H1 (cell line): ENCODE results near the gene TMEM59L. TPM values are rescaled to one million over a fixed set of nuclear protein-coding genes. Genes with fewer than 3 reads are reported as not detected.
A peak's percentile ranks its signal among the peaks of the same experiment; 100 is the strongest.

Experiments used
- CTCF ChIA-PET: fragments of 300-600 bp; sonication (Branson Sonifier 250); formaldehyde crosslinking; loops from one replicate; lab custom pipeline; 2021; ENCODE audit not compliant: partially characterized antibody; lab: Charles Lee
- POLR2A ChIA-PET: fragments of 300-600 bp; sonication (Branson Sonifier 250); formaldehyde crosslinking; loops from one replicate; lab custom pipeline; 2021; ENCODE audit warnings: inconsistent platforms; ENCODE audit not compliant: partially characterized antibody; lab: Charles Lee
- DNase-seq, 2 experiments: peaks; one replicate each; pipeline versions ENCODE4 v3.0.0 to v3.0.0-alpha.2; 2010 to 2022; ENCODE audit warnings: low spot score in 2 of 2, low read depth in 1 of 2, mixed read lengths in 1 of 2
- FAIRE-seq: peaks from 2 replicates; lab custom pipeline; 2011; peaks lifted over from hg19 to GRCh38; lab: Jason Lieb, UNC
- H2AFZ ChIP-seq: 2 replicates; pipeline ENCODE4 v1.8.1; 2012; ENCODE audit warnings: low read length, inconsistent platforms
- H2AK5ac ChIP-seq: 2 replicates; pipeline ENCODE4 v1.6.1; 2013; ENCODE audit warnings: low read depth, low read length
- H2BK120ac ChIP-seq: replicated peaks from 2 replicates; pipeline ENCODE3; 2013; ENCODE audit warnings: low read depth, low read length, inconsistent platforms
- H2BK12ac ChIP-seq: 2 replicates; pipeline ENCODE4 v1.6.1; 2013; ENCODE audit warnings: low read depth, low read length
- H2BK15ac ChIP-seq: 2 replicates; pipeline ENCODE4 v1.6.1; 2013; ENCODE audit warnings: low read length
- H2BK20ac ChIP-seq: 2 replicates; pipeline ENCODE4 v1.6.1; 2013; ENCODE audit warnings: low read length
- H2BK5ac ChIP-seq: 2 replicates; pipeline ENCODE4 v1.6.1; 2013; ENCODE audit warnings: low read depth, low read length
- H3K14ac ChIP-seq: 2 replicates; pipeline ENCODE4 v1.6.1; 2013; ENCODE audit warnings: inconsistent platforms; ENCODE audit not compliant: insufficient read length
- H3K18ac ChIP-seq: 2 replicates; pipeline ENCODE4 v1.6.1; 2013; ENCODE audit warnings: low read length; ENCODE audit errors: extremely low read depth
- H3K23ac ChIP-seq: 2 replicates; pipeline ENCODE4 v1.6.1; 2013; ENCODE audit warnings: inconsistent platforms; ENCODE audit not compliant: insufficient read length
- H3K23me2 ChIP-seq: 2 replicates; pipeline ENCODE4 v1.6.1; 2013; ENCODE audit warnings: low read depth, low read length
- H3K27ac ChIP-seq: 2 replicates; pipeline ENCODE4 v1.6.1; 2011; ENCODE audit warnings: low read depth, low read length, inconsistent platforms
- H3K27me3 ChIP-seq, 4 experiments: replicated peaks in 1 of 4; 1 replicate in 1 of 4; 2 replicates in 3 of 4; pipeline versions ENCODE4 v1.6.1 to v1.8.1; 2011 to 2013; ENCODE audit warnings: low read length in 3 of 4, mild to moderate bottlenecking in 3 of 4, inconsistent platforms in 2 of 4, mixed read lengths in 2 of 4, moderate library complexity in 1 of 4; ENCODE audit not compliant: control insufficient read depth in 3 of 4, insufficient read depth in 3 of 4; ENCODE audit errors: extremely low read depth in 1 of 4
- H3K36me3 ChIP-seq, 4 experiments: 2 replicates each; pipeline versions ENCODE4 v1.6.1 to v1.8.1; 2011 to 2013; ENCODE audit warnings: mild to moderate bottlenecking in 4 of 4, low read length in 3 of 4, moderate library complexity in 2 of 4, control low read depth in 1 of 4, inconsistent platforms in 1 of 4; ENCODE audit not compliant: insufficient read depth in 4 of 4, control insufficient read depth in 2 of 4
- H3K4ac ChIP-seq: replicated peaks from 2 replicates; pipeline ENCODE3; 2013; ENCODE audit warnings: low read length, low read depth, mixed read lengths, inconsistent platforms; ENCODE audit not compliant: insufficient read length
- H3K4me1 ChIP-seq, 4 experiments: replicated peaks in 1 of 4; 1 replicate in 1 of 4; 2 replicates in 3 of 4; pipeline versions ENCODE4 v1.6.1 to v1.8.1; 2011 to 2013; ENCODE audit warnings: low read length in 3 of 4, inconsistent platforms in 2 of 4, mixed read lengths in 1 of 4; ENCODE audit not compliant: insufficient read depth in 4 of 4, control insufficient read depth in 3 of 4
- H3K4me2 ChIP-seq, 2 experiments: 2 replicates each; pipeline versions ENCODE4 v1.6.1 to v1.8.1; 2011 to 2013; ENCODE audit warnings: low read depth in 2 of 2, low read length in 2 of 2, control low read depth in 1 of 2, inconsistent platforms in 1 of 2, mild to moderate bottlenecking in 1 of 2; ENCODE audit not compliant: insufficient read depth in 1 of 2
- H3K4me3 ChIP-seq, 4 experiments: fragments of 200-600, 300-600 bp in 1 of 4; sonication (generic), shearing (Covaris generic), sonication (Bioruptor Twin) in 1 of 4; 2 replicates each; pipeline versions ENCODE4 v1.5.1 to v1.8.1; 2011 to 2016; ENCODE audit warnings: low read length in 4 of 4, low read depth in 3 of 4, control low read depth in 2 of 4, inconsistent platforms in 2 of 4, mild to moderate bottlenecking in 2 of 4, mixed read lengths in 1 of 4, moderate library complexity in 1 of 4; ENCODE audit not compliant: insufficient read depth in 2 of 4; ENCODE audit errors: extremely low read depth in 1 of 4
- H3K56ac ChIP-seq: replicated peaks from 2 replicates; pipeline ENCODE3; 2013; ENCODE audit warnings: low read depth, mild to moderate bottlenecking, mixed read lengths, low read length, inconsistent platforms; ENCODE audit not compliant: insufficient read length
- H3K79me1 ChIP-seq: 2 replicates; pipeline ENCODE4 v1.6.1; 2013; ENCODE audit warnings: low read depth, low read length, control low read depth
- H3K79me2 ChIP-seq, 2 experiments: 2 replicates each; pipeline versions ENCODE4 v1.6.1 to v1.8.1; 2012 to 2013; ENCODE audit warnings: low read length in 2 of 2, mild to moderate bottlenecking in 2 of 2, inconsistent platforms in 1 of 2; ENCODE audit not compliant: insufficient read depth in 2 of 2, control insufficient read depth in 1 of 2
- H3K9ac ChIP-seq, 4 experiments: replicated peaks in 1 of 4; 1 replicate in 1 of 4; 2 replicates in 3 of 4; pipeline versions ENCODE4 v1.6.1 to v1.8.1; 2011 to 2013; ENCODE audit warnings: low read depth in 3 of 4, low read length in 3 of 4, control low read depth in 2 of 4, mild to moderate bottlenecking in 2 of 4, moderate library complexity in 2 of 4, inconsistent platforms in 1 of 4; ENCODE audit errors: extremely low read depth in 1 of 4
- H3K9me3 ChIP-seq, 2 experiments: 2 replicates each; pipeline versions ENCODE4 v1.6.1 to v1.8.1; 2012 to 2013; ENCODE audit warnings: mild to moderate bottlenecking in 2 of 2, moderate library complexity in 2 of 2, control low read depth in 1 of 2, inconsistent platforms in 1 of 2, low read depth in 1 of 2, low read length in 1 of 2, mixed read lengths in 1 of 2; ENCODE audit not compliant: insufficient read depth in 2 of 2
- H4K20me1 ChIP-seq, 2 experiments: replicated peaks in 1 of 2; 2 replicates each; pipeline versions ENCODE3 to v1.8.1; 2011 to 2013; ENCODE audit warnings: inconsistent platforms in 2 of 2, low read length in 2 of 2, mild to moderate bottlenecking in 1 of 2; ENCODE audit not compliant: insufficient read depth in 2 of 2, control insufficient read depth in 1 of 2
- H4K5ac ChIP-seq: 2 replicates; pipeline ENCODE4 v1.6.1; 2013; ENCODE audit warnings: low read length, low read depth, mixed read lengths, inconsistent platforms; ENCODE audit not compliant: insufficient read length
- H4K8ac ChIP-seq: 2 replicates; pipeline ENCODE4 v1.8.0; 2013; ENCODE audit warnings: mild to moderate bottlenecking, moderate library complexity, low read length, inconsistent platforms; ENCODE audit not compliant: insufficient read depth; ENCODE audit errors: extremely low read depth
- H4K91ac ChIP-seq: replicated peaks from 2 replicates; pipeline ENCODE3; 2013; ENCODE audit warnings: low read length, mixed read lengths, inconsistent platforms; ENCODE audit not compliant: insufficient read length
- KDM5A ChIP-seq: fragments of 200-600 bp; IDR thresholded peaks from 2 replicates; pipeline ENCODE4 v1.7.1; 2012; ENCODE audit warnings: mild to moderate bottlenecking, low read length, inconsistent platforms, mixed read lengths
- NRF1 ChIP-seq: IDR thresholded peaks from 2 replicates; pipeline ENCODE4 v1.6.1; 2011; ENCODE audit warnings: mild to moderate bottlenecking, low read depth, low read length, improper control_type of control experiment
- PHF8 ChIP-seq: fragments of 200-600 bp; sonication (generic); conservative IDR thresholded peaks from 2 replicates; pipeline ENCODE4 v1.7.1; 2012; ENCODE audit warnings: low read depth, mild to moderate bottlenecking, inconsistent platforms, low read length, moderate library complexity
- RAD21 ChIP-seq, 2 experiments: IDR thresholded peaks in 1 of 2; conservative IDR thresholded peaks in 1 of 2; 2 replicates each; pipeline ENCODE4 v1.6.1; 2011; ENCODE audit warnings: low read depth in 2 of 2, low read length in 2 of 2, improper control_type of control experiment in 1 of 2, inconsistent platforms in 1 of 2, mild to moderate bottlenecking in 1 of 2, moderate library complexity in 1 of 2
- RNF2 ChIP-seq: fragments of 200-900, 300-1000 bp; sonication (generic); IDR thresholded peaks from 2 replicates; pipeline ENCODE4 v1.7.1; 2016; ENCODE audit warnings: borderline replicate concordance, low read depth, mild to moderate bottlenecking, antibody characterized with exemption, low read length; ENCODE audit not compliant: poor library complexity, severe bottlenecking; ENCODE audit errors: missing control alignments
- RXRA ChIP-seq: IDR thresholded peaks from 2 replicates; pipeline ENCODE4 v1.6.1; 2011; ENCODE audit warnings: low read depth, mild to moderate bottlenecking, low read length, moderate library complexity; ENCODE audit not compliant: insufficient read depth
- SIX5 ChIP-seq: IDR thresholded peaks from 2 replicates; pipeline ENCODE4 v1.6.1; 2011; ENCODE audit warnings: mild to moderate bottlenecking, low read depth, low read length
- SP4 ChIP-seq: IDR thresholded peaks from 2 replicates; pipeline ENCODE4 v1.6.1; 2012; ENCODE audit warnings: low read length, inconsistent platforms
- YY1 ChIP-seq: IDR thresholded peaks from 2 replicates; pipeline ENCODE4 v1.6.1; 2011; ENCODE audit warnings: low read depth, mild to moderate bottlenecking, low read length
- WGBS, 2 experiments: shearing (Covaris generic) in 1 of 2; methylation state at CpG; one replicate each; pipeline versions ENCODE4 v1.1.6 to v1.1.7; 2013 to 2015; ENCODE audit warnings: low lambda C conversion rate in 2 of 2, mixed read lengths in 2 of 2, inconsistent platforms in 1 of 2, low coverage in 1 of 2, missing lambda C conversion rate in 1 of 2; ENCODE audit not compliant: insufficient replicate concordance in 2 of 2, insufficient coverage in 1 of 2, insufficient read length in 1 of 2; ENCODE audit errors: extremely low coverage in 1 of 2, missing lambda C conversion rate in 1 of 2; 5-methylcytosine and 5-hydroxymethylcytosine counted together
- polyA plus RNA-seq, 7 experiments: library from polyadenylated mRNA; depleted of rRNA in 3 of 7; stranded (reverse) in 5 of 7; unstranded in 2 of 7; fragments of >200 nt in 5 of 7; fragments of 200-250 nt in 2 of 7; gene quantifications; 1 replicate in 5 of 7; 2 replicates in 1 of 7; 4 replicates in 1 of 7; pipeline versions ENCODE4 v1.2.1 to v1.2.3, GENCODE V29; 2011 to 2013; ENCODE audit warnings: missing spikeins in 2 of 7, mixed read lengths in 2 of 7
- total RNA-seq: library from RNA; stranded (reverse); fragmentation: NEBNext Ultra II Directional; extraction: Animal tissue kit (Norgen Biotek cat#: 25700); gene quantifications from 2 replicates; pipeline ENCODE4 v1.2.1, GENCODE V29; 2021

Gene TMEM59L
- total and polyA plus RNA-seq, 2 of the 8 experiments (the other 6 are each of a cell fraction or from before 2014, with no cell fraction given) = 4.0 to 12.2 TPM

GRCh38 chr19:18637673-18638630, 25.3 kb downstream of the TMEM59L start:
- Histone ChIP-seq H2BK5ac (no peak overlapping the region), H3K4ac (peak overlapping the region; percentile 35), H3K56ac (no peak overlapping the region), H4K5ac (no peak overlapping the region), H4K8ac (peak overlapping the region; percentile 98; the same call in 1 of the 2 replicates), H2BK20ac (no peak overlapping the region), H3K18ac (no peak overlapping the region; the same call in 1 of the 2 replicates), H3K23me2 (peaks cover 8% of the 10 kb centered on the region; the same call in 1 of the 2 replicates), H3K4me3 (peak overlapping the region; percentile 63 to 100 (median 93); a peak in 7 of 8 replicates), H2AFZ (no peak overlapping the region), H3K27me3 (peaks cover 0 to 11% (median 5%) of the 10 kb centered on the region in 4 experiments; a peak in 4 of 7 replicates), H3K9ac (peak overlapping the region in 2 of 4 experiments; percentile 19 to 21; a peak in 2 of 7 replicates), H3K4me2 (peak overlapping the region; percentile 52 to 99), H3K79me1 (peaks cover 7% of the 10 kb centered on the region), H3K4me1 (peaks cover 4 to 9% (median 4%) of the 10 kb centered on the region in 4 experiments; a peak in 5 of 7 replicates), H3K27ac (no peak overlapping the region), H3K9me3 (no peaks in the 10 kb centered on the region), H2AK5ac (no peak overlapping the region), H3K36me3 (no peaks in the 10 kb centered on the region), H2BK120ac (no peak overlapping the region), H3K23ac (no peak overlapping the region), H3K79me2 (peaks cover 4% of the 10 kb centered on the region in 2 experiments), H2BK12ac (no peak overlapping the region), H4K91ac (peak overlapping the region; percentile 39), H2BK15ac (0 out of 2 replicates have a peak overlapping the region, but pooled peaks have one; percentile 81), H3K14ac (no peak overlapping the region), H4K20me1 (peaks cover 0 to 9% of the 10 kb centered on the region in 2 experiments)
- POLR2A ChIA-PET = interaction anchor here (1.0 to 1.6 kb wide), 2 partner anchors 11 to 26 kb away, joined by 3 to 4 read pairs; no protein-coding TSS in a partner anchor
- CTCF ChIA-PET = interaction anchor here (0.6 to 1.3 kb wide), 2 partner anchors 28 to 174 kb away, joined by 3 to 5 read pairs; no protein-coding TSS in a partner anchor
- WGBS, 2 experiments = 74% methylated on average over 3 of the region's 3 CpGs; no CpG with 5 or more reads in 1 of the 2 experiments
- FAIRE-seq (no peak), DNase-seq (no peak)
- TF ChIP-seq PHF8 (no peak), RNF2 (no peak), KDM5A (no peak), RXRA (no peak), SIX5 (no peak), NRF1 (no peak), YY1 (no peak), RAD21 (IDR thresholded peaks at IDR 0.05 in 1 of 2, conservative IDR thresholded peaks at IDR 0.05 in 1 of 2; ENCODE audit: low read depth in 2 of 2, low read length in 2 of 2) (no peak), SP4 (no peak)
